ENCODE results near the gene ZMYND10.

The ZMYND10 gene

GRCh38 chr3:50350213-50350526 lies 4.6 kb upstream of the ZMYND10 start:
- FAIRE-seq (no peak), DNase-seq (ENCODE audit: insufficient read length, low spot score) (no peak)

- DNase-seq (ENCODE audit: insufficient read length, low spot score) (peak; percentile 70), FAIRE-seq (no peak)
Observed at GRCh38 chr3:50347187-50347813, 1.8 kb upstream of the ZMYND10 start.

- FAIRE-seq = no peak
- DNase-seq (ENCODE audit: insufficient read length, low spot score) = no peak
Observed at GRCh38 chr3:50345008-50345407, 524 bp downstream of the ZMYND10 start.

DNA sequence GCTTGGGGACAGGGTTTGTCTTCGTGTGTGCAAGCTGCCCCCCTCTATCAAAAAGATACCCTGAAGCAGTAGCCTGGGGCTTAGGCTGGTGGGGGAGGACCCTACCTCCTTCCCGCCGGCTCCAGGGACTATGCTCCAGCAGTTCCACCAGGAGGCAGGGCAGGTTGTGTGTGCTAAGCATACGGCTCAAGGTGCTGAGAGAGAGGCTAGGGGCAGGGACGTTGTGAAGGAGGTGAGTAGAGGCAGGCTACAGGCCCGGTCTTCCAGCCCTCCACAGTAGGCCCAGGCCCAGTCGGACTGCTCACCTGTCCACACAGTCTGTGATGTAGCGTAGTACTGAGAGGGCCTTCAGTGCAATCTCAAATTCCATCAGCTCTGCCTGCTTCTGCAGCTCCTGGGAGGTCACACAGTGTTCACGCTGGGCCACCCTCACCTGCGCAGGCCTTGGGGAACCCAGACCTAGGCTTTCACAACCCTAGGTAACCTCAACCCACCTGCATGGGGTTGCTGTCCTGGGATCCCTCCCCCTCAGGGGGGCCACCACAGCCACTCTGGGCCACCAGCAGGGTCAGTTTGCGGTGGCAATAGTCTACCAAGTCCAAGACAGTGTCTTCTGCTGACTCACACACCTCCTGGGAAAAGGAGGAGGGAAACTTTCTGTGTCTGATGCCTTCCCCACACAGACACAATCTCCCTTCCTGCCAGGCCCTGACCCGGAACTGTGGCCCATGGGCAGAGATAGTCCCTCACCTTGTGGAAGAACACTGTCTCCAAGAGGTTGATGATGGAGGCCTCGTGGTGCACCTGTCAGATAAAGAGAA lies 2.5 kb downstream of the ZMYND10 start:
- FAIRE-seq (no peak), DNase-seq (ENCODE audit: insufficient read length, low spot score) (no peak)

DNA sequence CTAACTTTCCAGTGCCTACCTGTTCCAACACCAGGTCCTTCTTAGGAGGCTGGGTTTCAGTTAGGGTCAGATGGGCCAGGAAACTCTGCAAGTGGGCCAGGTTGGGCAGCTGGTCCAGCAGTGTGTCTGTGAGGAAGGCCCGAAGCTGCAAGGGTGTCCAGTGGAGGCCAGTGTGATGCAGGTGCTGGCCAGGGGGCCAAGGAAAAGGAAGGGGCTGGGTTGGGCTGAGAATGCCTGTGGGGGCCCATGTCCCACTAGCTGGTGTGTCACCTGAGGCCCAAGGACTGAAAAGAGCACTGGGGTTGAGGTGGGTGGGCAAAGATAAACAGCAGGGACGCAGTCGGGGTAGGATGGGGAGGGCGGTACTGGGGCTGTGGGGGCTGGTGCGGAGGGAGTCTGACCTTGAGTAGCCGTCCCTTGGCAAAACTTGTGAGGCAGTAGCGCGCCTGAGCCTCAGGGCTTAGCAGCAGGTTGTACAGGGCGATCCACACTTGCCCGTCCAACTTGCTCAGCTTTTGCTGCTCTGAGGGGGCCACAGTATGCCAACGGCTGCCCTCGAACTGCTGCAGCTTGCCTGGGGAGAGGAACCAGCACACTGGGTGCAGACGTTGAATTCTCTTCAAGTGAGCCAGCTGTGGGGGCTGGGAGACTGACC lies 3.4 kb downstream of the ZMYND10 start:
- FAIRE-seq = no peak

GRCh38 chr3:50341537-50341936 lies 4.0 kb downstream of the ZMYND10 start:
- no peak for DNase-seq (ENCODE audit: insufficient read length, low spot score)
- no peak for FAIRE-seq

More for the DNA sequence above, 3.4 kb downstream of the ZMYND10 start:
- DNase-seq (ENCODE audit: insufficient read length, low spot score) = no peak

- no peak for DNase-seq (ENCODE audit: insufficient read length, low spot score)
Observed at GRCh38 chr3:50340448-50341329, 4.8 kb downstream of the ZMYND10 start, which contains the start of gene RASSF1. TSS of gene RASSF1 (minus strand) at chr3:50340836. CDS start at chr3:50340805, 31 bp downstream.

GRCh38 chr3:50340147-50340447 lies 5.4 kb downstream of the ZMYND10 start:
- no peak for DNase-seq (ENCODE audit: insufficient read length, low spot score)
- no peak for FAIRE-seq

More at GRCh38 chr3:50340448-50341329, 4.8 kb downstream of the ZMYND10 start, which contains the start of gene RASSF1:
- FAIRE-seq = no peak

GRCh38 chr3:50339485-50340146 lies 5.9 kb downstream of the ZMYND10 start:
- DNase-seq (ENCODE audit: insufficient read length, low spot score) = no peak
- FAIRE-seq = no peak

DNA sequence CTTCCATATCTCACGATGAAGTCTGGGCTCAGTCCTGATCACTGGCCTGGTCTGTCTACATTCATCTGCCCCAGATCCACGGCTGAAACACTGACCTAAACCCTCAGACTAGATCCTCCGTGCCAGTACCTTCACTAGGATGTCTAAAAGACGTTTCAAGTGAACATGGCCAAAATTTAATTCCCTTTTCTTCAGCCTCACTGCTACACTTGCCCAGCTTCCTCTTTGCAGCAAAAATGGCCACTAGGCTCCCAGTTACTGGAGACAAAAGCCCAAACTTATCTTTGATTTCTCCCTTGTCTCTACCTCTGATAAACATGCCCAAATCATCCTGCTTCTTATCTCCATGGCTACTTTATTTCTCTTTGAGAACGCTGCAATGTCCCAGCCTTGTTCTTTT lies 6.6 kb downstream of the ZMYND10 start:
- FAIRE-seq = no peak
- DNase-seq (ENCODE audit: insufficient read length, low spot score) = no peak

DNA sequence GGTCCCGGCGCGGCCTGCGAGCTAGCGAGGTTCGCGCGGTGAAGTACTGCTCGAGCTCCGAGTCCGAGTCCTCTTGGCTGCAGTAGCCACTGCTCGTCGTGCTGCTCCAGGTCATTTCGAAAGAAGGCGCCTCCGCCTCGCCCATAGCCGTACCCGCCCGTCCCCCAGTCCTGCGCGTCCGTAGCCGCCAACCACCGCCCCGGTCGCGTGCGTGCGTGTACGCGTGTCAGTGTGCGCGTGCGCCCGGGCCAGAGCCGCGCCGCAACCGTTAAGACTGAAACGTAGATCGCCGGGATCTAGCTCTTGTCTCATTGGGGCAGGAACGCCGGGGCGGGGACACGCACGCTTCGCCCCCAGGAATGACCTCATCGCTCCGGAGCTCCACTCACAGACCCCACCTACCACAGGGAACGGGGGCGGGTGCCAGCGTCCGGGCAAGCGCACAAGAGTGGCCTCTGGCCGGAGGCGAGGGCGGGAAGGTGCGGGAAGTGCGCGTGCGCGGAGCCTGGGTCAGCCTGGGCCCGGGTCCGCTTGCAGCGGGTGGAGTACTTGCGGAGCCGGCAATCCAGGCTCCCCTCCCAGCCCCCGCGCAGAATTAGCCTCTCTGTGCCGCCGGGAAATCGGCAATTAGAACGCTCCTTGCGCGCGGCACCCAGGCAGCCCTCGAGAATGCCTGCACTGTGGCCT lies 8.2 kb downstream of the ZMYND10 start:
- FAIRE-seq (peak; percentile 99), DNase-seq (ENCODE audit: insufficient read length, low spot score) (peak; percentile 99)

- FAIRE-seq (no peak), DNase-seq (ENCODE audit: insufficient read length, low spot score) (no peak)
Observed at GRCh38 chr3:50336452-50337174, 8.9 kb downstream of the ZMYND10 start.

DNA sequence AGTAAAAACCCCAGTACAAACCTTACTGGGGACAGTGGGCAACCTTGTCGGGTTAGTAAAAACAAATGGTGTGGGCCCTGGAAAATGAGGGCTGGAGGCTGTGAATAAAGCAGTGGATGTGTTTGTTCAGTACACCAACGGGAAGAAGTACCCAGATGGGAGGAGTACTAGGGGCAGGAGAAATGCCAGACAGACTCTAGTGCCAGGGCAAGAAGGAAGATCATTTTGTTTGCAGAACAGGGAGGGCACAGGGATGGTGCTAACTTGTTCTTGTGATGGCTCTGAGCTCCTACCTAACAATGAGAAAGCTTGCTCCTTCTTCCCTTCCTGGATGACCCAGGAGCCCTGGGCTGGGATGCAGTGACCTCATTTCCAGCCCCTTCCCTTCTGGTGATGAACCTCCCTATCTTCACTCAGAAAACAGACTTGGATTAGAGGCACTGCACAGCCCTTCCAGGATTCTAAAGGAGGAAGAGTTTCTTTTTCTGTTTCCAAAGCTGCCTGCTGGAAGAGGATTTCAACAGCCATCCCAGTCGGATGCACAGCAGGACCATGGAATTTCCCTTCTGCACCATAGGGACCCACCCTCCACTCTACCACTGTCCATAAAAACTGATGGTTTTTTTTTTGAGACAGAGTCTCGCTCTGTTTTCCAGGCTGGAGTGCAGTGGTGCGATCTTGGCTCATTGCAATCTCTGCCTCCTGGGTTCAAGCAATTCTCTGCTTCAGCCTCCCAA lies 11.0 kb downstream of the ZMYND10 start:
- FAIRE-seq = no peak

DNA sequence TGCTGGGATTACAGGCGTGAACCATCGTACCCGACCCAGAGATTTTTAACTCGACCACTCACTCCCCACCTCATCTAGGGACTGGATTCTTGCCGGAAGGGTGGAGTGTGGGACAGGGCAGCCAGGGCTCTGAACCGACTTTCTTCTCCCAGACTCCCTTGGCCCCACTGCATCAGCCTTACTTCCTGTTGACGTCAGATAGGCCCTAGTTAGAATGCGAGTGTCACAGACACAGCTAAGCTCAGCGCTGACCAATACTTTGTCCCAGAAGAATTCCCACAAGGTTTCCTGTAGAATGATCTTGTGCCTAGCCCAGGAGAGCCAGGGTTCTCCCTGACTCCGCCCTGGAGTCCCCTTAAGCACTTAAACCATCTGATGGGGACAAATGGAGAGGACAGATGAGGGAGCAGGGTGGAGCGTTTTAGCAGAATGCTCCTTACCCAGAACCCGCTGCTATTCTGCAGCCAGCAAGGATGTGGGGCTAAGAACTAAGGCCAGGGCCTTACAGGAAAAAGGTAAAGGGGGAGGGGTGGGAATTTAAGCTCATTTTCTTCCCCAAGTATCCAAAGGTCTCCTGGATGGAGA lies 11.7 kb downstream of the ZMYND10 start:
- DNase-seq (ENCODE audit: insufficient read length, low spot score) = no peak
- no peak for FAIRE-seq

More for the DNA sequence above, 11.0 kb downstream of the ZMYND10 start:
- no peak for DNase-seq (ENCODE audit: insufficient read length, low spot score)

DNA sequence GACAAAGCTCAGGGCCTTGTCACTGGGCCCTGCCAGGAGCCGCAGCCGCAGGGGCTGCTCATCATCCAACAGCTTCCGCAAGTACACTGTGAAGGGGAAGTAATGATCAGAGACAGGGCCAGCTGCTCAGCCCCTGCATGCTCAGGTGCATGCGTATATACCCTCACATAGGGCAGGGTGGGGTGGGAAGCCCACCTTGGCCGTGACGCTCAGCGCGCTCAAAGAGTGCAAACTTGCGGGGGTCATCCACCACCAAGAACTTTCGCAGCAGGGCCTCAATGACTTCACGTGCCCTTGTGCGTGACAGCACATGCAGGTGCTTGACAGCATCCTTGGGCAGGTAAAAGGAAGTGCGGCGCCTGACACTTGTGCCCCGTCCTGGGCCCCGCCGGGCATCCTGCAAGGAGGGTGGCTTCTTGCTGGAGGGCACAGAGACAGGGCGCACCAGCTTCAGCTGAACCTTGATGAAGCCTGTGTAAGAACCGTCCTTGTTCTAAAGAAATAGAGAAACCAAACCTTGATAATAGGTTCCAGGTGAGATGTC lies 14.1 kb downstream of the ZMYND10 start:
- no peak for FAIRE-seq
- no peak for DNase-seq (ENCODE audit: insufficient read length, low spot score)

- FAIRE-seq (no peak), DNase-seq (ENCODE audit: insufficient read length, low spot score) (no peak)
Observed at GRCh38 chr3:50330330-50330729, 15.2 kb downstream of the ZMYND10 start.

- FAIRE-seq = peak; percentile 98
Observed at GRCh38 chr3:50327943-50328691, 17.4 kb downstream of the ZMYND10 start, which contains the start of gene TUSC2. TSS of gene TUSC2 (minus strand) at chr3:50328223. CDS start at chr3:50328099, 124 bp downstream.

More at GRCh38 chr3:50327943-50328691, 17.4 kb downstream of the ZMYND10 start, which contains the start of gene TUSC2:
- peak; percentile 96 for DNase-seq (ENCODE audit: insufficient read length, low spot score)

All from HTR-8/SVneo (cell line).